SK-N-MC (cell line): ENCODE measurements around the gene JAG1.

Experiments used
- EZH2 ChIP-seq: fragments of 200-600 bp; sonication (generic); IDR thresholded peaks from one replicate; pipeline ENCODE4 v1.6.1; 2017; ENCODE audit warnings: antibody characterized with exemption
- POLR2AphosphoS5 ChIP-seq: IDR thresholded peaks from 2 replicates; pipeline ENCODE4 v1.6.1; 2012; ENCODE audit warnings: mild to moderate bottlenecking, low read depth, low read length, borderline replicate concordance

- no peak for TF ChIP-seq EZH2
- no peak for TF ChIP-seq POLR2AphosphoS5
These were observed 38.2 kb downstream of the JAG1 start for GRCh38 chr20:10635476-10636208.
